Fibroblast of skin of left quadriceps (primary cell): Measurements from ENCODE around the gene BANK1.
A peak's percentile ranks its signal among the peaks of the same experiment; 100 is the strongest.

Source experiments
- DNase-seq, 2 experiments: peaks; one replicate each; pipeline ENCODE4 v3.0.0-alpha.2; 2013; ENCODE audit warnings: low read depth in 2 of 2

BANK1 gene

DNA sequence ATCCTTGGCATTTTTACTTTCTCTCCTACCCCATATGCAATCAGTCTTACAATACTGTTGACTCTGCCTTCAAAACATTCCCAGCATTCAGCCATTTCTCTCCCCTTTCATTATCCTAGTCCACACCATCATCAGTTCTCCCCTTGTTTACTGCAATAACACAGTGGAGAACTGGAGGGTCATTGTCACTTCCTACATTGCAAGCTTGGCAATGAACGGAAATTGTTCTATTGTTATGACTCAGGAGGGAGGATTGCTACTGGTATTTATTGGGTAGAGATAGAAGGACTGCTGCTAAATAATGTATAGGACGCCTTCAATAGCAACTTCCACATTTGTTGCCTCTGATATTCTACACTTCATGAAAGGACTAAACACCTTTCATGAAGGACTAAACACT, 231.8 kb downstream of the BANK1 start:
- no peak for DNase-seq

DNA sequence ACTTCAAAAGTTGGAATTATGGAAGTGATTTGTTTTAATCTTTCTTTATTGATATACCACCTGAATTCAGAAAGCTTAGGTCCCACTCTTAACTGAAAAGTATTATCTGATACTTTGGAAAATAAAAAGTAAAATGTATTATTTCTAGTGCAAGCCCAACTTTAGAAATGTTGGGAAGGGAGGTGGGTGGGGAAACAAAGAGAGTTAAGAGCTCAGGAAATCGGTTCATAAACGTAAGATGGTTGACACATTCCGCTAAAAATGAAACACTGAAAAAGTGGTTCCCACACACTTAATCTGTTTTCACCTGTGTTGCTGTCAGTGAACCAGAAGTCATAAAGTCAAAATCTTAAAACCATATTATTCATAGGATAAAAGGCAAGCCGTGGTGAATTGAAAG, 237.4 kb downstream of the BANK1 start:
- no peak for DNase-seq

DNA sequence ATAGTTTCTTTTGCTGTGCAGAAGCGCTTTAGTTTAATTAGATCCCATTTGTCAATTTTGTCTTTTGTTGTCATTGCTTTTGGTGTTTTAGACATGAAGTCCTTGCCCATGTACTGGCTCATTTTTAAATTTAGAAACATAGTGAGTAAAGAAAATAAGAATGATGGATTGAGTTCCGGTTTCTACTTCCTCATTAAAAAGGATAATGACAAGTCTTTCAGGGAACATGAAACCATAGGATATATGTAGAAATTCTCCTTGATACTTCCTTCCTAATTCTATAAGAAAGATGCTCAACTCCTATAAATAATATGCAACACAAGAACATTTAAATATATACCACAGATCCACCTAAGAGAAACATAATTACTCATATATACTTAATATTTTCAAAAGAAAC, 240.9 kb downstream of the BANK1 start:
- DNase-seq = no peak

GRCh38 chr4:102036016-102036415, 245.5 kb downstream of the BANK1 start:
- no peak for DNase-seq

DNA sequence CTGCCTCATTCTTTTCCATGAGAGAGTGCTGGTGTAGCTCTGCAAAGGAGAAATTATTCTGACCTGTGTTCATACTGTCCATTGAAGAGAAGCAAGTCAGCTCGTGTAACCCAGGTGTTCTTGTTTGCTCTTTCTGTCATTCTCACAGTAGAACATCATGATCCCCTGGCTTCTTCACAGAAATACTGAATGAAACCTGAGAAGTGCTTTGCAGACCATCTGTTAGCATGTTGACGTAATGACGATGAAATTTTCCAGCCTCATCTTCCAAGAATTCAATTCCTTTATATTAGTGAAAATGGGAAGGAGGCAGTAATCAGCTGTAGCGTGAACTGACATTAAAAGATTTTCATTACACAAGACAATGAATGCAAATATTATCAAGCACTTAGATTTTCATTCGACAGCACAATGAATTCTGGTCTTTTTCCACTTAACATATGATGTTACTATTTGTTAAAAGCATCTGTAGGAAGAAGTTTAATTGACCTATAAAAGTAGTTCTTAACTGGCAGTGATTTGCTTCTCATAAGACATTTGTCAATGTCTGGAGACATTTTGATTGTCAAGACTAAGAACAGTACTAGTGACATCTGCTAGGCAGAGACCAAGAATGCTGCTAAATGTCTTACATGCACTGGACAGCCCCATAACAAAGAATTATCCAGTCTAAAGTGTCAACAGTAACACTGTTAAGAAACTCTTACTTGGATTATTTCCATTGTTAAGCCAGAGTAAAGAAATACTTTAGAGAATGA, 246.3 kb downstream of the BANK1 start:
- DNase-seq = peak; percentile 32 to 42

- no peak for DNase-seq
Measured at GRCh38 chr4:102037566-102037965, 247.0 kb downstream of the BANK1 start.

DNA sequence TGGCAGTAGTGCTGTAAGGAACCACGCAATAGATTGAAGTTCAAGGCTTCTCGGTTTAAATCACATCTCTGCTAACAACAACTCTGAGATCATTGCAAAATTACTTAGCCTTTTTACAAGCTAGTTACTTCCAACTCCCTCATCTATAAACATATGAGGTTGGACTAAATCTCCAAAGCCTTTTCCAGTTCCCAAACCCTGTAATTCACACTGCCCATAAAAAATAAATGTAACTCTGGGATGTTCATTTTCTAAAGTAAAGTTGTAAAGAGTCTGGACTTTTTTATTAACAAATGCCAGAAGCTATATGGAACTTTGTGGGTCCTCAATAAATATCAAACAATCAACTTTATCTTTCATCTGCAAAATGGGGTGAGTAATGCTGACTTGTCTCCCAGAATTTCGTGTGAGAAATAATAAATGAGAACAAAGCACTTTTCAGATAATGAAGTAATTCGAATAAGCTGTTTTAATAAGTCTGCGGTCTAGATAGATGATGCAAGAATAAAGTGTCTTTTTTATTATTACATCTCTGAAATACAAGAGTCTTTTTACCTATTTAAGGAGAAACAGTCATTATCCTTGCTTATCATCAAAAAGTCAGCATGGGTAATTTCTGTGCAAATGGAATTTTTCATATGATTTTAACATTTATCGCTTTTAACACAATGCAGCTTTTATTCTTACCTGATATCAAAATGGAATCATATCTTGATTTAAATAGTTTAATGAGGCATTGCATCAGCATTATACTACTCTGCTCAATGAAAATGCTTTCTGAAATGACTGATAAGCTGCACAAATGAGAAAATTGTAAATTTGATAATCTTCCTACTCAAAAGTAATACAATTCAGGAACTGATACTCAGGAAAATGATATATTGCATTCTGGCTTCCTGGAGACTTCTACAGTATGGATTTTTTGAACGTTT, 252.6 kb downstream of the BANK1 start:
- no peak for DNase-seq

GRCh38 chr4:102047616-102048015, 257.1 kb downstream of the BANK1 start:
- DNase-seq = no peak

GRCh38 chr4:102055805-102056204, 265.3 kb downstream of the BANK1 start:
- no peak for DNase-seq

DNA sequence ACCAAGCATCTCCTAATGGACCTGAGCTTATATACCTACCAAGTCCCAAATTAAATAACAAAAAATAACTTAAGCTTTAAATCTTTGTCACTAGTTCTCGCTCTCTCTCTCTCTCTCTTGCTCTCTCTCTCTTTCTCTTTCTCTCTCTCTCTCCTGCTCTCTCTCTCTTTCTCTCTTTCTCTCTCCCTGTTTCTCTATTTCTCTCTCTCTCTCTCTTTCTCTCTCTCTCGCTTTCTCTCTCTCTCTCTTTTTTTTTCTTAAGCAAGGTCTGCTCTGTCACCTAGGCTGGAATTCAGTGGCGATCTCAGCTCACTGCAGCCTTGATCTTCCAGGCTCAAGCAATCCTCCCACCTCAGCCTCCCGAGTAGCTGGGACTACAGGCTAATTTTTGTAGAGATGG, 266.6 kb downstream of the BANK1 start:
- no peak for DNase-seq

GRCh38 chr4:102061133-102061532, 270.6 kb downstream of the BANK1 start:
- DNase-seq = no peak

DNA sequence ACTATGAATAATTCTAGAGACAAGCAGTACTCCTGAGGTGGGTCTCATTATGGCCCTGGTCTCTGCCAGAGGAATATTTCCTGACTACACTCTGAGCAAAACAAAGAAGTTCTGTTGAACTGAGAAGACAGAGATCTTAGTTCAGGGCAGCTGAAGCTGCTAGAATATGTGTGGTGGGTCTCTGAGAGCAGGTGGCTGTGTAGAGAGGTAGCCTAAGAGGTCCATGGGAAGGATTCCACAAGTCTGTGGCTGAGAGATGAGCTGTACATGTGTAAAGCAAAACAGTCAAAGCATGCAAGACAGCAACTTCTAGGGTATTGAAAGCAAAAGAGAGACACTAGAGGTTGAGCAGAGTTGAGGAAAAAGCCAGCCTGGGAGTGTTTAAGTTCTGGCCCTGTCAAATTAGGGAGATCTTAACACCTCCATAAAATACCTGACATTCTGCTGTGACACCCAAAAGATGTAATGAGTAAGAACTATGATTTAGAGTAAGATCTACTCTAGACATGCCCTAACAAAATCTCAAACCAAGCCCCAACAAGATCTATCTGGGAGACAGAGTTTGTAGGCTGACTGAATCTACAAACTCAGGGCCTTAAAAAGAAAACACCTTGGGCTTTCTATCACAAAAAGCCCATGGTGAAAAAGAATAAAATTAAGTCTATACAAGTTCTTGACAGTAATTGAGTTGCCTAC, 274.4 kb downstream of the BANK1 start:
- DNase-seq = no peak

DNA sequence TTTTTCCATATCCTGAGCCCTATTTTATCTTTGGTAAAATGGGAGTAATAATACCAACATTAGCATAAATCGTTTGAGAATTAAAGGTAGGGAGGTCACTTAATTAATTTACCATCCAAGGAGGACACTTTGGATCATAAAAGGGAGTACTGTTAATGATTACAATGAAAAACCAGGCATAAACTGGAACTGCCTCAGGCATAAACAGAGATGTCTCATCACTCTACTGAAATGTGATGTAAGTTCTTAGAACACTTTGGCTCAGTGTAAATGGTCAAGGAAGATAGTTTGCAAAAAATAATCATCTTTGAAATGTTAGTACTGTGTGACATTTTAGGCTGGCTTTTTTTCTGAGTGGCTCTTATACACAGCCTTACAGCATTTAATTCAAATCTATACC, 286.1 kb downstream of the BANK1 start:
- no peak for DNase-seq

DNA sequence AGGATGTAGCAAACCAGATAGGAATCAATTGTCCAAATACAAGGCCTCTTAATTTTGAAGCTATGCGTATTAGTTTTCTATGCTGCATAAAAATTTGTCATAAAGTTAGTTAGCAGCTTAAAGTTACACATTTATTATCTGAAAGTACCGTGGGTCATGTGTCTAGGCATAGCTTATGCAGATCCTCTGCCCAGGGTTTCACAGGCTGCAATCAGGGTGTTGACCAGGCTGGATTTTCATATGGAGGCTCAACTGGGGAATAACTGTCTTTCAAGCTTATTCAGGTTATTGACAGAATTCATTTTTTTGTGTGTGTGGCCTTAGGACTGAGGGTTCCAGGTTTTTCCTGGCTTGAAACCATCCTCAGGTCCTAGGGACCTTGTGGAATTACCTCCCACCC, 289.7 kb downstream of the BANK1 start:
- DNase-seq = no peak

- DNase-seq = no peak
Measured at GRCh38 chr4:102089850-102090621, 299.5 kb downstream of the BANK1 start.

- no peak for DNase-seq
Measured at GRCh38 chr4:102091656-102092055, 301.1 kb downstream of the BANK1 start.

DNA sequence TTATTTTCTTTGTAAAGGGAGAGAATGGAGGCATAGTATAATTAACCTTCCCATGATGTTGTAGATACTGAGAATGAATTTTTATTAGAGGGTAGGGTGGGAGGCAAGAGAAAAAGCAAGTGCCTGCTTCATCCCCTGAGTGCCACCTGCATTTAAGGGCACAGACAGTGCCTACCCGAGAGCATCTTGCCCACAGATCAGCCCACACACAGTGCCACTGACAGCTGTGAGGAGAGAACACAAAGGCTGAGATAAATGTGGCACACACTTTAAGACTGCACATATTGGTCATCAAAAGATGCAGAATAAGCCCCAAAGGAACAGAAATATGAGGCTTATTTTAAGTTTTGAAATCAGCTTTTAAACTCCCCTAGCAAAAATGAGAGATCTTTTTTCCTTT, 304.0 kb downstream of the BANK1 start:
- DNase-seq = no peak

GRCh38 chr4:102103368-102103767, 312.8 kb downstream of the BANK1 start:
- no peak for DNase-seq

GRCh38 chr4:102104278-102104677, 313.7 kb downstream of the BANK1 start:
- DNase-seq = no peak

DNA sequence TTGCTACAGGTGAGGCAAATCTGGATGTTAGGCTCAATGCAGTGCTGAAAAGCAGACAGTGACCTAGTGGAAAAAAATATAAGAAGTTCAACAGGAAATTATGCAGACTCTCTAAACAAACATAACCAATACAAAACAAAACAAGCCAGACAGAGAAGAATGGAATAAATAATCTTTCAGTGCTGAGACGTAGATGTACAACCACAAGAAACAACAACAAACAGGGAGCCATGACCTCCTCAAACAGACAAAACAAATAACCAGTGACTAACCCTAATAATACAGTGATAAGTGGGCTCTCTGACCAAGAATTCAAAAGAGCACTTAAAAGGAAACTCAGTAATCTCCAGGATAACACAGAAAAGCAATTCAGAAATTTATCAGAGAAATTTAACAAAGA, 315.5 kb downstream of the BANK1 start:
- no peak for DNase-seq

GRCh38 chr4:102114118-102114630, 323.6 kb downstream of the BANK1 start:
- DNase-seq = no peak
